ENCODE results near the gene ZNF718. TPM values are rescaled to one million over a fixed set of nuclear protein-coding genes. Genes with fewer than 3 reads are reported as not detected.
"Not testable (repeated sequence)": the region's sequence is repeated elsewhere in the genome, so short reads cannot be mapped to it uniquely, and the experiment has no call there.

Gene ZNF718
- total and polyA plus RNA-seq, 4 donors, result 0.75 to 11.8 (median 4.4) TPM

DNA sequence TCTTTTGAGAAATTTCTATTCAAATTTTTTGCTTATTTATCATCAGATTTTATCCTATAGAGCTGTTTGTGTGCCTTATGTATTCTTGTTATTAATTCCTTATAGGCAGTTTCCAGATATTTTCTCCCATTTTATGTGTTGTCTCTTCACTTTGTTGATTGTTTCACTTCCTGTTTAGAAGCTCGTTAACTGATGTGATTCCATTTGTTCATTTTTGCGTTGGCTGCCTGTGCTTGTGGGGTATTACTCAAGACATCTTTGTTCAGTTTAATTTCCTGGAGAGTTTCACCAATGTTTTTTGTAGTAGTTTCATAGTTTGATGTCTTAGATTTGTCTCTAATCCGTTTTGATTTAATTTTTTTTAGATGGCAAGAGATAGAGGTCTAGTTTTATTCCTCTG, 14.6 kb downstream of the ZNF718 start:
- Histone ChIP-seq H3K27me3 (ENCODE audit: control insufficient read depth in 1 of 2, insufficient read depth in 2 of 2, low read length in 1 of 2) (no peaks in the 10 kb centered on the region), H3K4me1 (ENCODE audit: control insufficient read depth in 1 of 2, insufficient read depth in 2 of 2, low read length in 2 of 2) (no peaks in the 10 kb centered on the region), H3K9me3 (ENCODE audit: control insufficient read depth, low read length) (peaks cover 17% of the 10 kb centered on the region), H3K4me3 (ENCODE audit: low read length in 2 of 2) (no peak overlapping the region), H3K27ac (ENCODE audit: low read depth in 1 of 2, low read length in 2 of 2) (no peak overlapping the region), H3K36me3 (ENCODE audit: control insufficient read depth in 1 of 2, insufficient read depth in 2 of 2, low read length in 1 of 2) (peaks cover 6 to 11% of the 10 kb centered on the region in 2 donors)
- ATAC-seq (ENCODE audit: low FRiP score), result no peak
- no peak for DNase-seq
- intact Hi-C loops (cut with DNase I), result no loop called here
- 94 to 96% methylated on average over 3 of the region's 3 CpGs for WGBS, 2 donors

DNA sequence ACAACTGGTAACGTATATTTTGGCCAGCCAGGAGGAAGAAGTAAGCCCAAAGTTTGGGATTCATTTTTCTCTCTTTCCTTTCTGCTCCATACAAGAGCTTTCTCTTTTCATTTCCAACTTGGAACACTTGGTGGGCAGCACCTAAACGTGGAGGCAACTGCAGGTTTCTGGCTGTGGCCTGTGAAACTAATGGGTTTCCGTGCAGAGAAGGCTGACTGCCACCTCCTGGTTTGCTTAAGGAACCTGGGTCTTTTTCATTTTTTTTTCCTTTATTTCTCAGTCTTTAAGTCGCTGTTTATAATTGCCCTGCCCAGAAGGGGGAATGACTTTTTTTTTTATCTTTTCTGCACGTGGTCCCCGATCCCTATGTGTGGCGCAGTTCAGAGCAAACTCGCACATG, 15.4 kb downstream of the ZNF718 start:
- Histone ChIP-seq H3K27me3 (ENCODE audit: control insufficient read depth in 1 of 2, insufficient read depth in 2 of 2, low read length in 1 of 2) (no peaks in the 10 kb centered on the region), H3K36me3 (ENCODE audit: control insufficient read depth in 1 of 2, insufficient read depth in 2 of 2, low read length in 1 of 2) (peaks cover 8 to 10% of the 10 kb centered on the region in 2 donors), H3K9me3 (ENCODE audit: control insufficient read depth, low read length) (peaks cover 17% of the 10 kb centered on the region), H3K27ac (ENCODE audit: low read depth in 1 of 2, low read length in 2 of 2) (no peak overlapping the region), H3K4me1 (ENCODE audit: control insufficient read depth in 1 of 2, insufficient read depth in 2 of 2, low read length in 2 of 2) (no peaks in the 10 kb centered on the region), H3K4me3 (ENCODE audit: low read length in 2 of 2) (no peak overlapping the region)
- intact Hi-C loops (cut with DNase I), result no loop called here
- DNase-seq, result no peak
- 94% methylated on average over 8 of the region's 8 CpGs for WGBS, 2 donors
- no peak for ATAC-seq (ENCODE audit: low FRiP score)

GRCh38 chr4:146621-147020, 22.3 kb downstream of the ZNF718 start:
- peaks cover 3 to 7% of the 10 kb centered on the region in 2 donors for H3K36me3 ChIP-seq (ENCODE audit: control insufficient read depth in 1 of 2, insufficient read depth in 2 of 2, low read length in 1 of 2)
- DNase-seq, result no peak
- H3K9me3 ChIP-seq (ENCODE audit: control insufficient read depth, low read length), result peaks cover 24% of the 10 kb centered on the region
- 91% methylated on average over 1 of the region's 1 CpG for WGBS, 2 donors
- no peaks in the 10 kb centered on the region for H3K4me1 ChIP-seq (ENCODE audit: control insufficient read depth in 1 of 2, insufficient read depth in 2 of 2, low read length in 2 of 2)
- no peaks in the 10 kb centered on the region for H3K27me3 ChIP-seq (ENCODE audit: control insufficient read depth in 1 of 2, insufficient read depth in 2 of 2, low read length in 1 of 2)
- ATAC-seq (ENCODE audit: low FRiP score), result no peak
- H3K4me3 ChIP-seq (ENCODE audit: low read length in 2 of 2), result no peak overlapping the region
- H3K27ac ChIP-seq (ENCODE audit: low read depth in 1 of 2, low read length in 2 of 2), result no peak overlapping the region
- intact Hi-C loops (cut with DNase I), result no loop called here

GRCh38 chr4:147233-147632, 22.9 kb downstream of the ZNF718 start:
- intact Hi-C loops (cut with DNase I), result no loop called here
- Histone ChIP-seq H3K36me3 (ENCODE audit: control insufficient read depth in 1 of 2, insufficient read depth in 2 of 2, low read length in 1 of 2) (peaks cover 2 to 7% of the 10 kb centered on the region in 2 donors), H3K27me3 (ENCODE audit: control insufficient read depth in 1 of 2, insufficient read depth in 2 of 2, low read length in 1 of 2) (no peaks in the 10 kb centered on the region), H3K4me3 (ENCODE audit: low read length in 2 of 2) (no peak overlapping the region), H3K27ac (ENCODE audit: low read depth in 1 of 2, low read length in 2 of 2) (no peak overlapping the region), H3K4me1 (ENCODE audit: control insufficient read depth in 1 of 2, insufficient read depth in 2 of 2, low read length in 2 of 2) (no peaks in the 10 kb centered on the region), H3K9me3 (ENCODE audit: control insufficient read depth, low read length) (peaks cover 22% of the 10 kb centered on the region)
- WGBS, 2 donors, result 96 to 100% methylated on average over 4 of the region's 4 CpGs
- no peak for ATAC-seq (ENCODE audit: low FRiP score)
- no peak for DNase-seq

DNA sequence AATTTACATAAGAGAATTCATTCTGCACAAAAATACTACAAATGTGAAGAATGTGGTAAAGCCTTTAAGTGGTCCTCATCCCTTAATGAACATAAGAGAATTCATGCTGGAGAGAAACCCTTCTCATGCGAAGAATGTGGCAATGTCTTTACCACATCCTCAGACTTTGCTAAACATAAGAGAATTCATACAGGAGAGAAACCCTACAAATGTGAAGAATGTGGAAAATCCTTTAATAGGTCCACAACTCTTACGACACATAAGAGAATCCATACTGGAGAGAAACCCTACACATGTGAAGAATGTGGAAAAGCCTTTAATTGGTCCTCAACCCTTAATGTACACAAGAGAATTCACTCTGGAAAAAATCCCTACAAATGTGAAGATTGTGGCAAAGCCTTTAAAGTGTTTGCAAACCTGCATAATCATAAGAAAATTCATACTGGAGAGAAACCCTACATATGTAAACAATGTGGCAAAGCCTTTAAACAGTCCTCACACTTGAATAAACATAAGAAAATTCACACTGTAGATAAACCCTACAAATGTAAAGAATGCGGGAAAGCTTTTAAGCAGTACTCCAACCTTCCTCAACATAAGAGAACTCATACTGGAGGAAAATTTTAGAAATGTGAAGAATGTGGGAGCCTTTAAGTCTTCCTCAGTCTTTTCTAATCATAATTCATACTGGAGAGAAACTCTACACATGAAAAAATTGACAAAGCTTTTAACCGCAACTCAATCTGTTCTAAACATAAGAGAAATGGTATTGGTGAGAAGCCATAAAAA, 37.4 kb downstream of the ZNF718 start:
- intact Hi-C loops (cut with DNase I), result no loop called here
- WGBS, 2 donors, result 96 to 97% methylated on average over 4 of the region's 4 CpGs
- H3K4me1 ChIP-seq (ENCODE audit: control insufficient read depth in 1 of 2, insufficient read depth in 2 of 2, low read length in 2 of 2), result no peaks in the 10 kb centered on the region
- H3K27me3 ChIP-seq (ENCODE audit: control insufficient read depth in 1 of 2, insufficient read depth in 2 of 2, low read length in 1 of 2), result no peaks in the 10 kb centered on the region
- DNase-seq (no peak), ATAC-seq (ENCODE audit: low FRiP score) (no peak)
- no peak overlapping the region for H3K27ac ChIP-seq (ENCODE audit: low read depth in 1 of 2, low read length in 2 of 2)
- peaks cover 0 to 4% of the 10 kb centered on the region in 2 donors for H3K36me3 ChIP-seq (ENCODE audit: control insufficient read depth in 1 of 2, insufficient read depth in 2 of 2, low read length in 1 of 2)
- no peak overlapping the region for H3K4me3 ChIP-seq (ENCODE audit: low read length in 2 of 2)
- H3K9me3 ChIP-seq (ENCODE audit: control insufficient read depth, low read length), result peaks cover 8% of the 10 kb centered on the region

DNA sequence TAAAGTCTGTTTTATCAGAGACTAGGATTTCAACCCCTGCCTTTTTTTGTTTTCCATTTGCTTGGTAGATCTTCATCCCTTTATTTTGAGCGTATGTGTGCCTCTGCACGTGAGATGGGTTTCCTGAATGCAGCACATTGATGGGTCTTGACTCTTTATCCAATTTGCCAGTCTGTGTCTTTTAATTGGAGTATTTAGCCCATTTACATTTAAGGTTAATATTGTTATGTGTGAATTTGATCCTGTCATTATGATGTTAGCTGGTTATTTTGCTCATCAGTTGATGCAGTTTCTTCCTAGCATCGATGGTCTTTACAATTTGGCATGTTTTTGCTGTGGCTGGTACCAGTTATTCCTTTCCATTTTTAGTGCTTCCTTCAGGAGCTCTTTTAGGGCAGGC, 45.3 kb downstream of the ZNF718 start:
- intact Hi-C loops (cut with DNase I); H3K4me3 ChIP-seq (ENCODE audit: low read length in 2 of 2); H3K36me3 ChIP-seq (ENCODE audit: control insufficient read depth in 1 of 2, insufficient read depth in 2 of 2, low read length in 1 of 2); DNase-seq; H3K27me3 ChIP-seq (ENCODE audit: control insufficient read depth in 1 of 2, insufficient read depth in 2 of 2, low read length in 1 of 2); H3K4me1 ChIP-seq (ENCODE audit: control insufficient read depth in 1 of 2, insufficient read depth in 2 of 2, low read length in 2 of 2); ATAC-seq (ENCODE audit: low FRiP score); H3K27ac ChIP-seq (ENCODE audit: low read depth in 1 of 2, low read length in 2 of 2): not testable (repeated sequence)
- peaks cover 16% of the 10 kb centered on the region for H3K9me3 ChIP-seq (ENCODE audit: control insufficient read depth, low read length)
- 96 to 99% methylated on average over 3 of the region's 3 CpGs for WGBS, 2 donors

GRCh38 chr4:171318-171717, 47.0 kb downstream of the ZNF718 start:
- DNase-seq; H3K36me3 ChIP-seq (ENCODE audit: control insufficient read depth in 1 of 2, insufficient read depth in 2 of 2, low read length in 1 of 2); H3K27ac ChIP-seq (ENCODE audit: low read depth in 1 of 2, low read length in 2 of 2); H3K27me3 ChIP-seq (ENCODE audit: control insufficient read depth in 1 of 2, insufficient read depth in 2 of 2, low read length in 1 of 2); ATAC-seq (ENCODE audit: low FRiP score); H3K4me3 ChIP-seq (ENCODE audit: low read length in 2 of 2); intact Hi-C loops (cut with DNase I); H3K4me1 ChIP-seq (ENCODE audit: control insufficient read depth in 1 of 2, insufficient read depth in 2 of 2, low read length in 2 of 2): not testable (repeated sequence)
- WGBS, 2 donors, result 97 to 98% methylated on average over 10 of the region's 10 CpGs
- H3K9me3 ChIP-seq (ENCODE audit: control insufficient read depth, low read length), result peaks cover 18% of the 10 kb centered on the region

DNA sequence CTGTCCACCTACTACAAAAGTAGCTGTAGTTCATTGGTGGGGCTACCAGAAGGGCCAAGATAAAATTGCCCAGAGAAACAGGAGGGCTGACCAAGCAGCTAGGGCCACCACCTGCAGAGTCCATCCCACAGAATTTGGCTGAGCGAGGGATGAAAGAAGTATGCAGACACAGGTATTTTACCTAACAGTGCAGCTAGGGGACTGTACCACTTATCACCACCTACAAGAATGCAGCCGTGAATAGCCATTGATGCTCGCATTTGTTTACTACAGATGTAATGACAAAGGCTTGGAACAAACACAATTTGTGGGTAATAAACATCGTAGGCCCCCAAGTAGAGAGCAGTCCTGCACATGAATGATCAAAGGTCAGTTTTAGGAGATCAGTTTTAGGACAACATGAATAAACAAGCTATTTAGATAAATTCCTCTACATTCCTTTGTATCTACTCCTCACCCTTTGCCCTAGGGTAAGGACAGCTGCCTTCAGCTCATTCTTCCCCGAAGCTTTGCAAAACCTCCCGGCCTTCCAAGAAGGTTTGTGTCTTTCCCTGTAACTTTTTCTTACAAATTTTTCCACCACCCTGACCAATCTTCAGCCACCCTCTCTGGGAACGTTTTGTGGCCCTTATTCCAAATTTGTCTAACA, 49.5 kb downstream of the ZNF718 start:
- WGBS, 2 donors, result 74 to 75% methylated on average over 7 of the region's 7 CpGs
- Histone ChIP-seq H3K36me3 (ENCODE audit: control insufficient read depth in 1 of 2, insufficient read depth in 2 of 2, low read length in 1 of 2) (no peaks in the 10 kb centered on the region), H3K27me3 (ENCODE audit: control insufficient read depth in 1 of 2, insufficient read depth in 2 of 2, low read length in 1 of 2) (no peaks in the 10 kb centered on the region), H3K4me1 (ENCODE audit: control insufficient read depth in 1 of 2, insufficient read depth in 2 of 2, low read length in 2 of 2) (no peaks in the 10 kb centered on the region), H3K9me3 (ENCODE audit: control insufficient read depth, low read length) (peaks cover 24% of the 10 kb centered on the region), H3K4me3 (ENCODE audit: low read length in 2 of 2) (no peak overlapping the region), H3K27ac (ENCODE audit: low read depth in 1 of 2, low read length in 2 of 2) (no peak overlapping the region)
- ATAC-seq (ENCODE audit: low FRiP score), result no peak
- intact Hi-C loops (cut with DNase I), result no loop called here
- no peak for DNase-seq

DNA sequence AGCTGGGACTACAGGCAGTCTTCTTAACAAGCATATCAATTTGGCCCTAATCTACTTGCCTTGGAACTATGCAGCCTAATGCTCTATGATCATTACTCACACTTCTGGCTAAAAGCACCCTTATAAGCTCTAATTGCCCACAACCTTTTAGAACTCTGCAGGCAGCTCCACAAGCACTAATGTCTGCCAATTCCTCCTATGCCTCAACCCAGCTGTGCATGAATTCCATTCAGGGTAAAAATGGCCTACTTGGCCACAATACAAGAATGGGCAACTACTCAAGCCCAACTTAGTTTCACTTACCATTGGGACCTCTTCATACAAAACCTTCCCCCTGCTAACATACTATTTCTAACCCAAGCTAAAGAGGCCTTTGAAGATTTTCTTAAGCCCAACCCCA, 51.7 kb downstream of the ZNF718 start:
- H3K36me3 ChIP-seq (ENCODE audit: control insufficient read depth in 1 of 2, insufficient read depth in 2 of 2, low read length in 1 of 2), result no peaks in the 10 kb centered on the region
- intact Hi-C loops (cut with DNase I), result no loop called here
- ATAC-seq (ENCODE audit: low FRiP score) (no peak), DNase-seq (no peak)
- no peaks in the 10 kb centered on the region for H3K27me3 ChIP-seq (ENCODE audit: control insufficient read depth in 1 of 2, insufficient read depth in 2 of 2, low read length in 1 of 2)
- no peak overlapping the region for H3K4me3 ChIP-seq (ENCODE audit: low read length in 2 of 2)
- H3K27ac ChIP-seq (ENCODE audit: low read depth in 1 of 2, low read length in 2 of 2), result no peak overlapping the region
- H3K9me3 ChIP-seq (ENCODE audit: control insufficient read depth, low read length), result peaks cover 26% of the 10 kb centered on the region
- H3K4me1 ChIP-seq (ENCODE audit: control insufficient read depth in 1 of 2, insufficient read depth in 2 of 2, low read length in 2 of 2), result no peaks in the 10 kb centered on the region
